ENCODE data around the gene SLC37A1. TPM values are rescaled to one million over a fixed set of nuclear protein-coding genes. Genes with fewer than 3 reads are reported as not detected.

SLC37A1 gene
- total and polyA plus RNA-seq, 4 donors: 2.0 to 7.2 (median 4.3) TPM

- TF ChIP-seq GABPA (IDR thresholded peaks at IDR 0.05 in 1 of 2, conservative IDR thresholded peaks at IDR 0.05 in 1 of 2): no peak
- TF ChIP-seq YY1 (IDR thresholded peaks at IDR 0.05): no peak
- TF ChIP-seq ATF3 (IDR thresholded peaks at IDR 0.05): no peak
- Histone ChIP-seq H3K9me3 (ENCODE audit: control insufficient read depth in 4 of 4, low read length in 3 of 4) (no peaks in the 10 kb centered on the region), H3K4me1 (ENCODE audit: control insufficient read depth in 4 of 4, insufficient read depth in 4 of 4, low read length in 3 of 4) (no peaks in the 10 kb centered on the region), H3K9ac (ENCODE audit: low read depth in 1 of 2, low read length in 2 of 2) (no peak overlapping the region), H3K27ac (ENCODE audit: low read depth in 1 of 2, low read length in 2 of 2) (no peak overlapping the region), H3K27me3 (ENCODE audit: control insufficient read depth in 4 of 4, insufficient read depth in 4 of 4, low read length in 3 of 4) (no peaks in the 10 kb centered on the region), H3K4me3 (ENCODE audit: low read depth in 1 of 3, low read length in 3 of 3) (no peak overlapping the region), H3K36me3 (ENCODE audit: control insufficient read depth in 4 of 4, insufficient read depth in 3 of 4, low read depth in 1 of 4, low read length in 3 of 4) (peaks cover 3 to 15% (median 6%) of the 10 kb centered on the region in 4 donors)
- DNase-seq (ENCODE audit: low spot score): no peak
- WGBS: 80% methylated on average over 3 of the region's 3 CpGs
These were observed 37.2 kb downstream of the SLC37A1 start for GRCh38 chr21:42550817-42551216.

GRCh38 chr21:42552407-42553336 lies 39.0 kb downstream of the SLC37A1 start:
- no peak overlapping the region for H3K9ac ChIP-seq (ENCODE audit: low read depth in 1 of 2, low read length in 2 of 2)
- no peaks in the 10 kb centered on the region for H3K27me3 ChIP-seq (ENCODE audit: control insufficient read depth in 4 of 4, insufficient read depth in 4 of 4, low read length in 3 of 4)
- no peak overlapping the region for H3K4me3 ChIP-seq (ENCODE audit: low read depth in 1 of 3, low read length in 3 of 3)
- 94% methylated on average over 13 of the region's 13 CpGs for WGBS
- DNase-seq (ENCODE audit: low spot score): no peak
- peaks cover 0 to 6% (median 2%) of the 10 kb centered on the region in 4 donors for H3K36me3 ChIP-seq (ENCODE audit: control insufficient read depth in 4 of 4, insufficient read depth in 3 of 4, low read depth in 1 of 4, low read length in 3 of 4)
- no peak overlapping the region for H3K27ac ChIP-seq (ENCODE audit: low read depth in 1 of 2, low read length in 2 of 2)
- peaks cover 3 to 12% (median 9%) of the 10 kb centered on the region in 4 donors for H3K4me1 ChIP-seq (ENCODE audit: control insufficient read depth in 4 of 4, insufficient read depth in 4 of 4, low read length in 3 of 4)
- no peaks in the 10 kb centered on the region for H3K9me3 ChIP-seq (ENCODE audit: control insufficient read depth in 4 of 4, low read length in 3 of 4)
- TF ChIP-seq EGR1 (IDR thresholded peaks at IDR 0.05; ENCODE audit: low read depth in 2 of 2): no peak
- TF ChIP-seq MAX (IDR thresholded peaks at IDR 0.05): no peak
- no peak for TF ChIP-seq ZBTB33 (IDR thresholded peaks at IDR 0.05)
- no peak for TF ChIP-seq ATF3 (IDR thresholded peaks at IDR 0.05)
- no peak for TF ChIP-seq FOXA2 (IDR thresholded peaks at IDR 0.05)
- no peak for TF ChIP-seq HNF4G (IDR thresholded peaks at IDR 0.05)
- no peak for TF ChIP-seq YY1 (IDR thresholded peaks at IDR 0.05)
- no peak for TF ChIP-seq SP1 (IDR thresholded peaks at IDR 0.05)
- no peak for TF ChIP-seq FOXA1 (IDR thresholded peaks at IDR 0.05)
- no peak for TF ChIP-seq RXRA (IDR thresholded peaks at IDR 0.05)
- no peak for TF ChIP-seq CTCF (IDR thresholded peaks at IDR 0.05; ENCODE audit: low read depth, low read length, missing input control)
- TF ChIP-seq RAD21 (IDR thresholded peaks at IDR 0.05): no peak
- TF ChIP-seq JUND (IDR thresholded peaks at IDR 0.05): no peak
- TF ChIP-seq GABPA (IDR thresholded peaks at IDR 0.05 in 1 of 2, conservative IDR thresholded peaks at IDR 0.05 in 1 of 2): no peak
- no peak for TF ChIP-seq HNF4A (conservative IDR thresholded peaks at IDR 0.05)
- no peak for TF ChIP-seq TAF1 (conservative IDR thresholded peaks at IDR 0.05)
- TF ChIP-seq NR2F2 (IDR thresholded peaks at IDR 0.05): no peak
- TF ChIP-seq REST (IDR thresholded peaks at IDR 0.05): no peak

Measured in liver (tissue), 9 donors.